Neural cell (in vitro differentiated cells): ENCODE measurements around the gene TTC22. TPM values are rescaled to one million over a fixed set of nuclear protein-coding genes. Genes with fewer than 3 reads are reported as not detected.

Experiments
- H2AFZ ChIP-seq: fragments of 200-600, 300-800 bp; sonication (generic), shearing (Covaris generic); 2 replicates; pipeline ENCODE4 v1.6.0; 2014; ENCODE audit warnings: low read depth, mild to moderate bottlenecking, antibody characterized with exemption, low read length, moderate library complexity
- H3F3A ChIP-seq: fragments of 200-600 bp; shearing (Covaris generic); 2 replicates; pipeline ENCODE4 v1.6.1; 2016; ENCODE audit warnings: mild to moderate bottlenecking, moderate library complexity, mixed read lengths, antibody characterized with exemption, low read length; ENCODE audit not compliant: insufficient read depth, poor library complexity, severe bottlenecking
- H3K27ac ChIP-seq: fragments of 200-600, 300-800 bp; sonication (generic), shearing (Covaris generic); 2 replicates; pipeline ENCODE4 v1.5.1; 2014; ENCODE audit warnings: mild to moderate bottlenecking, low read length, moderate library complexity
- H3K27me3 ChIP-seq: fragments of 300-800, 200-600 bp; sonication (generic), shearing (Covaris generic); 2 replicates; pipeline ENCODE4 v1.6.0; 2014; ENCODE audit warnings: mild to moderate bottlenecking, low read depth, low read length, moderate library complexity; ENCODE audit not compliant: insufficient read depth
- H3K36me3 ChIP-seq: fragments of 300-800, 200-600 bp; sonication (generic), shearing (Covaris generic); 2 replicates; pipeline ENCODE4 v1.5.1; 2014; ENCODE audit warnings: mild to moderate bottlenecking, antibody characterized with exemption, low read length, moderate library complexity; ENCODE audit not compliant: insufficient read depth
- H3K4me2 ChIP-seq: fragments of 300-800, 200-600 bp; sonication (generic), shearing (Covaris generic); 2 replicates; pipeline ENCODE4 v1.6.0; 2014; ENCODE audit warnings: mild to moderate bottlenecking, low read length
- H3K4me3 ChIP-seq: fragments of 300-800, 200-600 bp; sonication (generic), shearing (Covaris generic); 2 replicates; pipeline ENCODE4 v1.5.1; 2014; ENCODE audit warnings: mild to moderate bottlenecking, low read length, moderate library complexity
- H3K79me2 ChIP-seq: fragments of 200-600 bp; shearing (Covaris generic); replicated peaks from 2 replicates; pipeline ENCODE4 v1.6.0; 2014; ENCODE audit warnings: mild to moderate bottlenecking, low read length, moderate library complexity; ENCODE audit not compliant: insufficient read depth
- H3K9ac ChIP-seq: fragments of 300-800, 200-600 bp; sonication (generic), shearing (Covaris generic); 2 replicates; pipeline ENCODE4 v1.6.1; 2016; ENCODE audit warnings: mild to moderate bottlenecking, low read length, mixed read lengths
- H3K9me2 ChIP-seq: fragments of 200-600 bp; shearing (Covaris generic); 2 replicates; pipeline ENCODE4 v1.6.1; 2016; ENCODE audit warnings: mild to moderate bottlenecking, low read length, mixed read lengths; ENCODE audit not compliant: insufficient read depth
- H3K9me3 ChIP-seq: fragments of 200-600, 300-800 bp; sonication (generic), shearing (Covaris generic); 2 replicates; pipeline ENCODE4 v1.6.1; 2016; ENCODE audit warnings: mild to moderate bottlenecking, mixed run types, low read length, moderate library complexity, mixed read lengths
- H4K20me1 ChIP-seq: fragments of 200-600 bp; shearing (Covaris generic); 2 replicates; pipeline ENCODE4 v1.6.1; 2016; ENCODE audit warnings: mild to moderate bottlenecking, mixed run types; ENCODE audit not compliant: insufficient read depth
- EP300 ChIP-seq: fragments of 450-650 bp; conservative IDR thresholded peaks from 2 replicates; pipeline ENCODE4 v1.6.1; 2014; ENCODE audit warnings: antibody characterized with exemption, mild to moderate bottlenecking, moderate library complexity; ENCODE audit not compliant: poor library complexity, severe bottlenecking
- EZH2 ChIP-seq: fragments of 200-600, 300-800 bp; shearing (Covaris generic), sonication (generic); IDR thresholded peaks from 2 replicates; pipeline ENCODE4 v1.6.1; 2014; ENCODE audit warnings: antibody characterized with exemption, low read length, borderline replicate concordance, mild to moderate bottlenecking; ENCODE audit not compliant: insufficient read depth, poor library complexity, severe bottlenecking
- MXI1 ChIP-seq: fragments of 450-650 bp; conservative IDR thresholded peaks from 2 replicates; pipeline ENCODE4 v1.6.1; 2014; ENCODE audit warnings: antibody characterized with exemption, mild to moderate bottlenecking; ENCODE audit not compliant: poor library complexity, severe bottlenecking
- POLR2AphosphoS5 ChIP-seq: IDR thresholded peaks from 2 replicates; pipeline ENCODE4 v1.6.1; 2012
- RAD21 ChIP-seq: fragments of 450-650 bp; conservative IDR thresholded peaks from 2 replicates; pipeline ENCODE4 v1.6.1; 2014; ENCODE audit warnings: antibody characterized with exemption, mild to moderate bottlenecking, moderate library complexity
- SMC3 ChIP-seq: fragments of 450-650 bp; conservative IDR thresholded peaks from 2 replicates; pipeline ENCODE4 v1.6.1; 2014; ENCODE audit warnings: antibody characterized with exemption, mild to moderate bottlenecking, moderate library complexity; ENCODE audit not compliant: poor library complexity
- TAF1 ChIP-seq: IDR thresholded peaks from 2 replicates; pipeline ENCODE4 v1.6.1; 2012; ENCODE audit warnings: low read depth
- polyA plus RNA-seq: library from polyadenylated mRNA; depleted of rRNA; stranded (reverse); fragments of >200 nt; gene quantifications from 2 replicates; pipeline ENCODE4 v1.2.3, GENCODE V29; 2014
- TF ChIP-seq, protein P1 (sequence below): fragments of 450-650 bp; IDR thresholded peaks from 2 replicates; pipeline ENCODE4 v1.5.1; 2014; ENCODE audit warnings: antibody characterized with exemption, mild to moderate bottlenecking, moderate library complexity; ENCODE audit not compliant: poor library complexity, severe bottlenecking
- TF ChIP-seq, protein P2 (sequence below): IDR thresholded peaks from 2 replicates; pipeline ENCODE4 v1.6.1; 2012; ENCODE audit warnings: borderline replicate concordance

The TTC22 gene
- polyA plus RNA-seq, 1 donor from 2014 or later: not detected

DNA sequence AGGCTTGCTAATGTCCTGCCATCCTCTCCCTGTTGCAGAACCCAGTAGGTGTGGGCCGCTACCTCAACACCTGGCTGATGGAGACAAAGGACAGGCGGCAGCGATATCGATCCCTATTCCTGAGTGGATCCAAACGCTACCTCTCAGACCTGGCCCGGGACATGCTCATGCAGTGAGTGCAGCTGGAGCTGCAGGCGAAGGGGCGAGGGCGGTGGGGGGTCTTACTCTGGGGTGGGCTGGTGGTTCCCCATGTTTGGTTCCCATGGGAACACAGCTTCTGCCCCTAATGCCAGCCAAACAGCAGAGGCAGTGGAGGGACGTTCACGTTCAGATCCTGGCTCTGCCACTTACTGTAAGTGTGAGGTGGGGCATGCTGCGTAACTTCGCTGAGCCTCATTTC, 15.8 kb upstream of the TTC22 start:
- Histone ChIP-seq H4K20me1 (no peaks in the 10 kb centered on the region), H3K9ac (no peak overlapping the region), H3K4me3 (no peak overlapping the region), H3K9me2 (no peaks in the 10 kb centered on the region), H3F3A (no peaks in the 10 kb centered on the region), H3K27me3 (no peaks in the 10 kb centered on the region), H3K27ac (no peak overlapping the region), H3K36me3 (no peaks in the 10 kb centered on the region), H2AFZ (no peak overlapping the region), H3K79me2 (no peaks in the 10 kb centered on the region), H3K9me3 (no peaks in the 10 kb centered on the region), H3K4me2 (no peak overlapping the region)
- TF ChIP-seq TAF1 (no peak), MXI1 (no peak), EZH2 (no peak), EP300 (no peak)

DNA sequence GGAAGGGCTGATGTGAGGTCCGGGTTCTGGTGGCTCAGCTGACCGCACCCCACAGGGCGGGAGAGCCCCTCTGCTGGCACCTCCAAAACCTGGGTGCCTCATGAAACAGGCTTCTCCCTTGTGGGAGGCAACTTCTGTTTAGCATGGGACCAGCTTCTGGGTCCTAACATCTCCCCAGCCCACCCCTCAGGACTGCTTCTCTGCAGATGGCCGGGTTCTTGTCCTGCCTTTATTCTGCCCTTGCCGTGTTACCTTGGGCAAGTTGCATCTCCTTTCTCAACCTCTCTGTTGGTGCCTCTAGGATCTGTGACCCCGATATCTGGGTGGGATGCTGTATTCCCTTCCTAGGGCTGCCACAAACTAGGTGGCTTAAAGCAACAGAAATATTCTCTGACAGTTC, 15.0 kb upstream of the TTC22 start:
- Histone ChIP-seq H3K79me2 (no peaks in the 10 kb centered on the region), H2AFZ (no peak overlapping the region), H3K27me3 (no peaks in the 10 kb centered on the region), H3K4me2 (no peak overlapping the region), H3K9me2 (no peaks in the 10 kb centered on the region), H3K27ac (no peak overlapping the region), H3K9ac (no peak overlapping the region), H3K36me3 (no peaks in the 10 kb centered on the region), H4K20me1 (no peaks in the 10 kb centered on the region), H3K4me3 (no peak overlapping the region), H3K9me3 (no peaks in the 10 kb centered on the region), H3F3A (no peaks in the 10 kb centered on the region)
- TF ChIP-seq POLR2AphosphoS5 (no peak), SMC3 (no peak), MXI1 (no peak), EZH2 (no peak), RAD21 (no peak), TAF1 (no peak), EP300 (no peak)
- TF ChIP-seq, protein P1, sequence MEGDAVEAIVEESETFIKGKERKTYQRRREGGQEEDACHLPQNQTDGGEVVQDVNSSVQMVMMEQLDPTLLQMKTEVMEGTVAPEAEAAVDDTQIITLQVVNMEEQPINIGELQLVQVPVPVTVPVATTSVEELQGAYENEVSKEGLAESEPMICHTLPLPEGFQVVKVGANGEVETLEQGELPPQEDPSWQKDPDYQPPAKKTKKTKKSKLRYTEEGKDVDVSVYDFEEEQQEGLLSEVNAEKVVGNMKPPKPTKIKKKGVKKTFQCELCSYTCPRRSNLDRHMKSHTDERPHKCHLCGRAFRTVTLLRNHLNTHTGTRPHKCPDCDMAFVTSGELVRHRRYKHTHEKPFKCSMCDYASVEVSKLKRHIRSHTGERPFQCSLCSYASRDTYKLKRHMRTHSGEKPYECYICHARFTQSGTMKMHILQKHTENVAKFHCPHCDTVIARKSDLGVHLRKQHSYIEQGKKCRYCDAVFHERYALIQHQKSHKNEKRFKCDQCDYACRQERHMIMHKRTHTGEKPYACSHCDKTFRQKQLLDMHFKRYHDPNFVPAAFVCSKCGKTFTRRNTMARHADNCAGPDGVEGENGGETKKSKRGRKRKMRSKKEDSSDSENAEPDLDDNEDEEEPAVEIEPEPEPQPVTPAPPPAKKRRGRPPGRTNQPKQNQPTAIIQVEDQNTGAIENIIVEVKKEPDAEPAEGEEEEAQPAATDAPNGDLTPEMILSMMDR: no peak
- TF ChIP-seq, protein P2, sequence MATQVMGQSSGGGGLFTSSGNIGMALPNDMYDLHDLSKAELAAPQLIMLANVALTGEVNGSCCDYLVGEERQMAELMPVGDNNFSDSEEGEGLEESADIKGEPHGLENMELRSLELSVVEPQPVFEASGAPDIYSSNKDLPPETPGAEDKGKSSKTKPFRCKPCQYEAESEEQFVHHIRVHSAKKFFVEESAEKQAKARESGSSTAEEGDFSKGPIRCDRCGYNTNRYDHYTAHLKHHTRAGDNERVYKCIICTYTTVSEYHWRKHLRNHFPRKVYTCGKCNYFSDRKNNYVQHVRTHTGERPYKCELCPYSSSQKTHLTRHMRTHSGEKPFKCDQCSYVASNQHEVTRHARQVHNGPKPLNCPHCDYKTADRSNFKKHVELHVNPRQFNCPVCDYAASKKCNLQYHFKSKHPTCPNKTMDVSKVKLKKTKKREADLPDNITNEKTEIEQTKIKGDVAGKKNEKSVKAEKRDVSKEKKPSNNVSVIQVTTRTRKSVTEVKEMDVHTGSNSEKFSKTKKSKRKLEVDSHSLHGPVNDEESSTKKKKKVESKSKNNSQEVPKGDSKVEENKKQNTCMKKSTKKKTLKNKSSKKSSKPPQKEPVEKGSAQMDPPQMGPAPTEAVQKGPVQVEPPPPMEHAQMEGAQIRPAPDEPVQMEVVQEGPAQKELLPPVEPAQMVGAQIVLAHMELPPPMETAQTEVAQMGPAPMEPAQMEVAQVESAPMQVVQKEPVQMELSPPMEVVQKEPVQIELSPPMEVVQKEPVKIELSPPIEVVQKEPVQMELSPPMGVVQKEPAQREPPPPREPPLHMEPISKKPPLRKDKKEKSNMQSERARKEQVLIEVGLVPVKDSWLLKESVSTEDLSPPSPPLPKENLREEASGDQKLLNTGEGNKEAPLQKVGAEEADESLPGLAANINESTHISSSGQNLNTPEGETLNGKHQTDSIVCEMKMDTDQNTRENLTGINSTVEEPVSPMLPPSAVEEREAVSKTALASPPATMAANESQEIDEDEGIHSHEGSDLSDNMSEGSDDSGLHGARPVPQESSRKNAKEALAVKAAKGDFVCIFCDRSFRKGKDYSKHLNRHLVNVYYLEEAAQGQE: no peak
